ENCODE results near the gene SPOCK3.

- no peak for TF ChIP-seq CTCF (conservative IDR thresholded peaks at IDR 0.05; ENCODE audit: low read depth, low read length)
- TF ChIP-seq EZH2 (IDR thresholded peaks at IDR 0.05; ENCODE audit: low read length, unreplicated experiment): no peak
- no peak for TF ChIP-seq EZH2phosphoT487 (IDR thresholded peaks at IDR 0.05; ENCODE audit: borderline replicate concordance, low read length)
Observed at GRCh38 chr4:167034983-167035382, 199.3 kb downstream of the SPOCK3 start.

Measured in PC-3 (cell line).